Stomach (tissue), 9 donors: Measurements from ENCODE around the gene HEATR3. TPM values are rescaled to one million over a fixed set of nuclear protein-coding genes. Genes with fewer than 3 reads are reported as not detected.

Experiments
- DNase-seq, 2 donors: peaks; one replicate each; pipeline versions ENCODE4 v3.0.0 to v3.0.0-alpha.2; 2013 to 2019
- H3K27ac ChIP-seq, 5 donors: fragments of 200-600 bp in 4 of 5; sonication (generic) in 4 of 5; one replicate each; pipeline ENCODE4 v1.5.1; 2013 to 2019; ENCODE audit warnings: mild to moderate bottlenecking in 1 of 5, moderate library complexity in 1 of 5
- H3K27me3 ChIP-seq, 3 donors: fragments of 200-600 bp; sonication (generic); one replicate each; pipeline ENCODE4 v1.5.1; 2017 to 2019; ENCODE audit warnings: mixed run types in 1 of 3
- H3K36me3 ChIP-seq, 4 donors: fragments of 200-600 bp; sonication (generic); 1 replicate in 3 of 4; 2 replicates in 1 of 4; pipeline ENCODE4 v1.5.1; 2016 to 2019
- H3K4me1 ChIP-seq, 4 donors: fragments of 200-600 bp; sonication (generic); one replicate each; pipeline ENCODE4 v1.5.1; 2016 to 2019
- H3K4me3 ChIP-seq, 4 donors: fragments of 200-600 bp; sonication (generic) in 3 of 4; one replicate each; pipeline ENCODE4 v1.5.1; 2016 to 2019; ENCODE audit warnings: mild to moderate bottlenecking in 1 of 4
- H3K9me3 ChIP-seq, 4 donors: fragments of 200-600 bp; sonication (generic); one replicate each; pipeline ENCODE4 v1.5.1; 2016 to 2019
- EP300 ChIP-seq: sonication (generic); formaldehyde crosslinking; IDR thresholded peaks from one replicate; pipeline ENCODE4 v1.6.1; 2017; ENCODE audit warnings: antibody characterized with exemption
- POLR2A ChIP-seq, 4 donors: fragments of 450-650 bp; IDR thresholded peaks; one replicate each; pipeline ENCODE4 v1.6.1; 2016; ENCODE audit warnings: antibody characterized with exemption in 4 of 4, control low read depth in 2 of 4, mild to moderate bottlenecking in 1 of 4, moderate library complexity in 1 of 4
- POLR2AphosphoS5 ChIP-seq, 3 donors: sonication (generic); formaldehyde crosslinking; IDR thresholded peaks; one replicate each; pipeline ENCODE4 v1.6.1; 2016; ENCODE audit warnings: antibody characterized with exemption in 3 of 3
- WGBS, 5 donors: extraction: QIAGEN DNeasy Blood & Tissue Kit in 3 of 5; methylation state at CpG; one replicate each; pipeline versions ENCODE4 v1.1.5 to v1.1.7; 2013 to 2018; 5-methylcytosine and 5-hydroxymethylcytosine counted together
- intact Hi-C: fragments of 100-400 bp; cut with DNase I; formaldehyde crosslinking; loops from one replicate; pipeline ENCODE4 v1.15.1; 2023; ENCODE audit warnings: low total_unique reads
- polyA plus RNA-seq, 3 donors: library from polyadenylated mRNA; stranded (reverse); fragments of 200-250 nt; gene quantifications; one replicate each; pipeline ENCODE4 v1.2.3, GENCODE V29; 2013
- total RNA-seq, 5 donors: library from RNA; depleted of rRNA; stranded (reverse); fragments of >200 nt; gene quantifications; one replicate each; pipeline versions ENCODE4 v1.1.0 to v1.2.3, GENCODE V29; 2014 to 2016
- TF ChIP-seq, protein P1 (sequence below), 7 experiments: fragments of 450-650 bp in 4 of 7; fragments of 200-600 bp in 3 of 7; sonication (generic) in 3 of 7; IDR thresholded peaks; one replicate each; pipeline ENCODE4 v1.5.1; 2016 to 2019; ENCODE audit warnings: antibody characterized with exemption in 7 of 7, control low read depth in 2 of 7, mild to moderate bottlenecking in 1 of 7
- donor health status: healthy with polysubstance abuse.
- donor health status: Bipolar disorder and iron deficiency.
- donor health status: healthy.

HEATR3 gene
- total and polyA plus RNA-seq, 8 donors, result 4.1 to 45.1 (median 15.4) TPM

DNA sequence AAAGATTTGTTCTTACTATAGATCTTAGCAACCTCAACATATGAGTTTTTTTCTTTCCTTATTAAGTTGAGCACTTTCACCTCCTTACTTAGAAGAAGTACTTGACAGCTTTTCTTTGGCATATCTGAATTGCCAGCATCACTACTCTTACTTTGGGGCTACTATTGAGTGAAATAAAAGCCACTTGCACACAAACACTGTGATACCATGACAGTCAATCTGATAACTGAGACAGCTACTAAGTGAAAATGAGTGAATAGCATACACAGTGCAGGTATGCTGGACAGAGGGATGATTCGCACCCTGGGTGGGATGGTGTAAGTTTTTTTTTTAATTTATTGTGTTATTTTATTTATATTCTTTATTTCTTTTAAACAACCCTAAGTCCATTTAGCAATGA lies 73.8 kb downstream of the HEATR3 start:
- 92 to 98% (median 93%) methylated on average over 1 of the region's 1 CpG for WGBS, 5 donors
- Histone ChIP-seq H3K27me3 (no peaks in the 10 kb centered on the region), H3K36me3 (no peaks in the 10 kb centered on the region), H3K27ac (no peak overlapping the region), H3K4me3 (no peak overlapping the region), H3K4me1 (no peaks in the 10 kb centered on the region), H3K9me3 (no peaks in the 10 kb centered on the region)
- TF ChIP-seq POLR2AphosphoS5 (IDR thresholded peaks at IDR 0.05), result no peak
- no peak for TF ChIP-seq EP300
- TF ChIP-seq, protein P1, sequence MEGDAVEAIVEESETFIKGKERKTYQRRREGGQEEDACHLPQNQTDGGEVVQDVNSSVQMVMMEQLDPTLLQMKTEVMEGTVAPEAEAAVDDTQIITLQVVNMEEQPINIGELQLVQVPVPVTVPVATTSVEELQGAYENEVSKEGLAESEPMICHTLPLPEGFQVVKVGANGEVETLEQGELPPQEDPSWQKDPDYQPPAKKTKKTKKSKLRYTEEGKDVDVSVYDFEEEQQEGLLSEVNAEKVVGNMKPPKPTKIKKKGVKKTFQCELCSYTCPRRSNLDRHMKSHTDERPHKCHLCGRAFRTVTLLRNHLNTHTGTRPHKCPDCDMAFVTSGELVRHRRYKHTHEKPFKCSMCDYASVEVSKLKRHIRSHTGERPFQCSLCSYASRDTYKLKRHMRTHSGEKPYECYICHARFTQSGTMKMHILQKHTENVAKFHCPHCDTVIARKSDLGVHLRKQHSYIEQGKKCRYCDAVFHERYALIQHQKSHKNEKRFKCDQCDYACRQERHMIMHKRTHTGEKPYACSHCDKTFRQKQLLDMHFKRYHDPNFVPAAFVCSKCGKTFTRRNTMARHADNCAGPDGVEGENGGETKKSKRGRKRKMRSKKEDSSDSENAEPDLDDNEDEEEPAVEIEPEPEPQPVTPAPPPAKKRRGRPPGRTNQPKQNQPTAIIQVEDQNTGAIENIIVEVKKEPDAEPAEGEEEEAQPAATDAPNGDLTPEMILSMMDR (IDR thresholded peaks at IDR 0.05), result no peak
- no peak for TF ChIP-seq POLR2A (IDR thresholded peaks at IDR 0.05)
- intact Hi-C loops, result no loop called here
- DNase-seq, result no peak

DNA sequence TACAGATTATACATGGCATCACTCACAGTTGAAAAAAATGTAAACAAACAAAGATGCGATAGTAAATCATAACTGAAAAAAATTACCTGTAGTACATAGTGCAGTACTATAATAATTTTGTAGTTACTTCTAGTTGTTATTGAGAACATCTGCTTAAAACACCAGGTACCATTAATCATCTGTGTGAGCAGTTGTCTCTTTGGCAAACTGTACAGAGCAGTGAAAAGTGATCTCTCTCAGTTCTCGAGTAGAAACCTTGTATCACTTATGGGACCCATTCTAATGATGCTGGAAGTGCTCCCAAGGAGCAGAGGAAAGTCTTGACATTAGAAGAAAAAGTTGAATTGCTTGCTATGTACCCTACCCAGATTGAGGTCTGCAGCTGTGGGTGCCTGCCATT lies 78.4 kb downstream of the HEATR3 start:
- intact Hi-C loops, result no loop called here

DNA sequence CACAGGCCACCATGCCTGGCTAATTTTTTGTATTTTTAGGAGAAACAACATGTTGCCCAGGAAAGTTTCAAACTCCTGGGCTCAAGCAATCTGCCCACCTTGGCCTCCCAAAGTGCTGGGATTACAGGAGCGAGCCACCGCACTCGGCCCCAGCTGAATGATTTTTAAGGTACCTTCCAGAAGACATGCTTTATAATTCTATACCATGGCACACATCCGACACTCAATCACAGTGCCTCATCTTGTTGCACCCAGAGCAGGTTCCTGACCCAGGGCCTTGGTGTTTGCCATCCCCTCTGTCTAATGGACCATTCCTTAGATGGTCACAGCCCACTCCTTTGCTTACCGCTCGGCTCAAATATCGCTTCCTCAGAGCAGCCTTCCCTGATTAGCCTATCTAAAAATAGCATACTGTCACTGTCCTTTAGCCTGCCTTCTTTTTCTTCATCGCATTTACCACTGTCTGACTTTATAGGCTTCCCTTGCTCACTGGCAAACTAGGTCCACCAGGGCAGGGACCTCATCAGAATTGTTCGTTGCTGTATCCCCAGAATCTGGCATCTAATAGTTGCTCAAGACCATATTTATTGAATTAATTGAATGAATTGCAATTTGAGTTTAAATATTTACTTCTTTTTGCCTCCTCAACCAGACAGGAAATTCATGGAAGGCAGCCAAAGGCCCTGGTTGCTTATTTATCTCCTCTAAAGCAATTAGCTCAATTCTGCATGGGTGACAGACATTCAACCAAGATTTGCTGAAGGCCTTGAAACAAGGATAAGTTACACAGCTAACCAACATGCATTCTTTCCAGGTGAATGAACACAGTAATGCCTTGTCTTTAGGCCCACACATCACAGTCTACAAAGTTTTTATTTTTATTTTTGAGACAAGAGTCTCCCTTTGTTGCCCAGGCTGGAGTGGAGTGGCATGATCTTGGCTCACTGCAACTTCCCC lies 81.0 kb downstream of the HEATR3 start:
- Histone ChIP-seq H3K9me3 (no peaks in the 10 kb centered on the region), H3K36me3 (no peaks in the 10 kb centered on the region), H3K4me3 (no peak overlapping the region), H3K4me1 (peaks cover 0 to 9% (median under 1%) of the 10 kb centered on the region in 4 donors), H3K27ac (no peak overlapping the region), H3K27me3 (no peaks in the 10 kb centered on the region)
- DNase-seq, result peak in 1 of 2 donors; percentile 47
- intact Hi-C loops, result no loop called here
- no peak for TF ChIP-seq EP300
- no peak for TF ChIP-seq POLR2AphosphoS5 (IDR thresholded peaks at IDR 0.05)
- no peak for TF ChIP-seq POLR2A (IDR thresholded peaks at IDR 0.05)
- TF ChIP-seq, protein P1 (IDR thresholded peaks at IDR 0.05), result no peak
- WGBS, 5 donors, result 67 to 81% (median 75%) methylated on average over 9 of the region's 9 CpGs

More for the DNA sequence above, 78.4 kb downstream of the HEATR3 start:
- 61 to 65% (median 62%) methylated on average over 2 of the region's 2 CpGs for WGBS, 5 donors
- no peak for TF ChIP-seq POLR2AphosphoS5 (IDR thresholded peaks at IDR 0.05)
- TF ChIP-seq POLR2A (IDR thresholded peaks at IDR 0.05), result no peak
- TF ChIP-seq EP300, result no peak
- TF ChIP-seq, protein P1 (IDR thresholded peaks at IDR 0.05), result no peak
- no peak overlapping the region for H3K4me3 ChIP-seq
- no peaks in the 10 kb centered on the region for H3K36me3 ChIP-seq
- no peak for DNase-seq
- H3K27me3 ChIP-seq, result no peaks in the 10 kb centered on the region
- H3K27ac ChIP-seq, result no peak overlapping the region
- H3K9me3 ChIP-seq, result no peaks in the 10 kb centered on the region
- peaks cover 0 to 9% (median 0%) of the 10 kb centered on the region in 4 donors for H3K4me1 ChIP-seq

DNA sequence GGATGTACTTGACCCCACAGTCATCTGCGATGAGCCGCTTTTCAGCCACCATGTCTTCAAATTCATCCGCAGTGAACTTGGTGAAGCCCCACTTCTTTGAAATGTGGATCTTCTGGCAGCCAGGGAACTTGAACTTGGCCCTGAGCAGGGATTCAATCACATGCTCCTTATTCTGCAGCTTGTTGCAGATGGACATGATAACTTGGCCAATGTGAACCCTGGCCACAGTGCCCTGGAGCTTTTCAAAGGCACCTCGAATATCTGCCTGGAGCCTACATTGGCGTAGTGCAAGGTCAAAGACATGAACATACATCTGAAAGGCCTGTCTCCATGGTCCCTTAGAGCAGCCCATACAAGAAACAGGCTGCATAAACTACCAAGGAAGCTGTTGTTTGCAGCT lies 85.6 kb downstream of the HEATR3 start:
- WGBS, 5 donors, result 90 to 95% (median 93%) methylated on average over 5 of the region's 5 CpGs
- Histone ChIP-seq H3K36me3 (no peaks in the 10 kb centered on the region), H3K4me3 (no peak overlapping the region), H3K4me1 (peaks cover 12 to 31% (median 20%) of the 10 kb centered on the region in 4 donors), H3K27me3 (no peaks in the 10 kb centered on the region), H3K27ac (no peak overlapping the region), H3K9me3 (no peaks in the 10 kb centered on the region)
- DNase-seq, result no peak
- no peak for TF ChIP-seq EP300
- TF ChIP-seq POLR2A (IDR thresholded peaks at IDR 0.05), result no peak
- TF ChIP-seq, protein P1 (IDR thresholded peaks at IDR 0.05), result no peak
- no peak for TF ChIP-seq POLR2AphosphoS5 (IDR thresholded peaks at IDR 0.05)
- intact Hi-C loops, result no loop called here
